HG03066 (cell line): ENCODE data around the gene MDK.

Experiments used
- ATAC-seq: cut with Tn5 transposase; IDR thresholded peaks from one replicate; pipeline ENCODE4 v1.9.1; 2021; ENCODE audit warnings: low read depth; ENCODE audit not compliant: unreplicated experiment

MDK gene

GRCh38 chr11:46347637-46348311 is 33.7 kb upstream of the MDK start:
- no peak for ATAC-seq

DNA sequence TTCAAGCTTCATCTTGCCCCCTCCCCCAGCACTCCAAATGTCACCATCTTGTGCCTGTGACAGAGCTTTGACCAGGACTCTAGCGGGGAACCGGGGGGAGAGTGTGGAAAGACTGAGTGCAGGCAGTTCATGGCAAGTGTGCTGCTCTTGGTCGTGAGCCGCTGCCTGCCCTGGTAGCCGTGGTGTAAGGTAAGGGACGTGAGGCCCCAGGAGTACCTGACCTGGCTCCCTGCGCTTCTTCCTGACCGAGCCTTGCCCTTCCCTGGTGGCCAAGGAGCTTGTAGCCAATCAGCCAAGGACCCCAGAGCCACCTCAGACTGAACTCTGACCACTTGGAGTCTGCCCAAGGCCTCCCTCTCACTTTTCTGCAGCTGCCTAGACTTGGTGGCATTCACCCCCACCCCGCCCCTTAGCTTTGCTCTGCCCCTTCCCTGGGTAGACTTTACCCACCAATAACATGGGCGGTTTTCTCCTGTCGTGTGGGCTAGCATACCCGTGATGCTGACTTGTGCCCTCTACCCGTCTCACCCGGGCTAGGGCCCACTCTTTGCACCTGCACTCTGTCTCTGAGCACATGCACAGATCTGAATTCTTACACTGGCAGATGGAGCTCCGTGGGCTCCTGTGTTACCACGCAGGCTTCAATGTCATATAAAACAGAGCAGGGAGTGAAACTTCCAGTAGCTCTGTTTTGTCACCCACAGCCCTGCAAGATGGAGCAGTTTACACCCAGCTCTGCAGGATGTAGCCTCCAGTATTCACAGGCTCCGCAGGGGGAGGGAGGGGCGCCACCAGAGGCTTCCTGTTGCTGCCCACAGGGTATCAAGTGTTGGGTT is 32.7 kb upstream of the MDK start:
- no peak for ATAC-seq

GRCh38 chr11:46350695-46351094 is 30.8 kb upstream of the MDK start:
- no peak for ATAC-seq

DNA sequence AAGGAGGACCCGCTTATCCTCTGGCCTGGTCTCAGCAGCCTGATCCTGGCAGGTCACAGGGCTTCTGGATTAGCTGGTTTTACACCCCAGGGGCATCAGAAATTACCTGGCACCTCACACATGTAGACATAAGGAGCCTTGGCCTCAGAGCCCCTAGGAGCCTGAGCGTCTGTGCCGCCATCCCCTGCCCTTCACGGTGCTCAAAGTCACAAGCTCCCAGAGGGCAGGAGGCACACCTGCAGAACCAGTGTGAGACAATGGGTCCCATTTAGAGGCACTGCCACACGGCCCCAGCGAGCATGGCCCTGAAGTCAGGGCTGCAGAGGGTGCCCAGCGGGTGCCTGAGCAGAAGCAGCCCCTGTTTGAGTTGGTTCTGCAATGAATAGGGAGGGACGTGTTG is 30.3 kb upstream of the MDK start:
- ATAC-seq = no peak

DNA sequence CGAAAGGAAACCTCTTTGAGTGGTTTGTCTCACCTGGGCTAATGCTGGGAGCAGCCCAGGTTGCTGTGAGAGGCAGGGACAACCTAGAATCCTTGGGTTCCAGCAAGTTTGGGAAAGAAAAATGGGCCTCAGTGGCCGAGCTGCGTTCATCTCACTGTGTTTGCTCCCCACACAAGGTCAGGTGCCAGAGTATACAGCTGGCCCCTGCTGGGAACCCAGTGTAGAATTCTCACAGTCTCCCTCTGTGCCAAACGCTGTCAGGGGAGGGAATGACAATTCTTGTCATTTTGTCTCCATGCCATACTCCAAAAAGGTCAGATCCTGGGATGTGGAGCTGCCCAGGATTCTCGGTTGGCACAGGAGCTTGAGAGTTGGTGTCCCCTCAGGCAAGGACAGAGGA is 29.9 kb upstream of the MDK start:
- no peak for ATAC-seq

DNA sequence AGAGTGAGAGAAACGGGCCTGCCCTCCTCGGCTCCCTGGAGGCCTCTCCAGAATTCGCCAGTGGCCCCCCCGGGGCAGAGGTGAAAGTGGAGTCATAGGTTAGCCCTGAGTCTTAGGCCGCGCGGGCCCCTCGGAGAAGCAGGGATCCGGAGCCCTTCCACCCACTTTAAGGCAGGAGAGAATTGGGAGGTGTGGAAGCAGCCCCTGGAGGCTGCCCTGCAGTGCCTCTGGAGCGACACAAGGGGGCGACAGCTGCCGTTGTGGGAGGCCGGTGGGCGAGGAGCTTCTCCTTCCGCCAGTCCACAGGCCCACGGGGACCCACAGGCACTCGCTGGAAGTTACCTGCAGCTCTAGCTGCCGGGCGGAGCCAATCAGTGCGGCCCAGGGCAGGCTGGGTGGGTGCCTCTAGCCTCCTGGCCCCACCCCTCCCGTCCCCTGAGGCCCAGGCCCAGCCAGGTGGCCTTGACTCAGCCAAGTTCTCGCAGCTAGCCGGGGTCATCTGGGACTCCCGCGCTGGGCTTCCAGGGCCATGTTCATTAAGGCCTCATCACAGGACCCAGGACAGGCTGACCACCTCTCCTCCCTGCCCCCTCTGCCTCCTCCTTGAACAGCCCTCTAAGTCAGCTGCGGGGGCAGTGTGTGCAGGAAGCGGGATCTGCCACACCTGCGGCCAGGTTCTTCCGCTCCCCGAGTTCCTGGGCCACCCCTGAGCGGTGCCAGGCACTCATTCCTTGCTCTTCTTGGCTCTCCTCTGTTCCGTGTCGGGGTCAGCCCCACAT is 29.2 kb upstream of the MDK start:
- ATAC-seq = no peak

DNA sequence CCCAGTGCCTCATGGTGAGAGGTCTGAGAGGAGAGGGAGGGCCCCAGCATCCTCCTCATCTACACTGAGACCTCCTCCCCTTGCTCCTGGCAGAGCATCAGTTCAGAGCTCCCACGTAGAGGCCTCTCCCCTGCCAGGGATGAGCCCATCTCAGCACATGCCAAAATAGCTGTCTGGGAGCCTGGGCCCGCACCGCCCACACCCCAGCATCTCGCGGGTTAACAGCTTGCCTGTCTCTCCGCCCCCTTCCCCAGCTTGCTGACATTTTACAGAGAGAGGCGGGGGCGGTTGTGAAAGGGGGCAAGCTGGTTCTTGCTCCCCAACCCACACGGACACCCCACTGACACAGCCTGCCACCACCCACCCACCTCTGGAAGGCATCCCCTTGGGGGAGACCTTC is 27.8 kb upstream of the MDK start:
- no peak for ATAC-seq

GRCh38 chr11:46356924-46357482 is 24.5 kb upstream of the MDK start:
- ATAC-seq = no peak

- no peak for ATAC-seq
These were observed 24.0 kb upstream of the MDK start for GRCh38 chr11:46357483-46357936.

GRCh38 chr11:46359953-46360352 is 21.5 kb upstream of the MDK start:
- ATAC-seq = no peak

DNA sequence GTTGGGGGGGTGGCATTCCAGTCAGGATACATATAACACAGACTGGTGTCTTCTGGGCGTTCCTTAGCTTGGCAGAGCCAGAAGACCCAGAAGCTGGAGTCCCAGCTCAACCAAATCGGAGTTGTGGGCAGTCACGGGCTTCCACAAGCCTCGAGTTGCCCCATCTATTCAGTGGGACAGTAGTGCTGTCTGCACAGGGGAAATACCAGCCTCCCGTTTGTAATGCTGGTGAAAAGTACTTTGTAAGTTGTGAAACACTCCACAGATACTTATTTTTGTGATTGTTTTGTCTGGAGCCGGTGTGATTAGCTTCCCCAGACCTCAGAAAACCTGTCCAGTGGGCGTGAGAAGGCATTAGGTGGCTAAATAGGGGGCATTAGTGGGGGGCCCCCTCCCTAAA is 20.6 kb upstream of the MDK start:
- ATAC-seq = no peak

- ATAC-seq = peak; percentile 95
These were observed 19.9 kb upstream of the MDK start for GRCh38 chr11:46361283-46362155.

GRCh38 chr11:46362156-46363030 is 19.1 kb upstream of the MDK start:
- no peak for ATAC-seq

- ATAC-seq = no peak
These were observed 18.4 kb upstream of the MDK start for GRCh38 chr11:46363031-46363407.

- no peak for ATAC-seq
These were observed 17.9 kb upstream of the MDK start for GRCh38 chr11:46363455-46364005.

DNA sequence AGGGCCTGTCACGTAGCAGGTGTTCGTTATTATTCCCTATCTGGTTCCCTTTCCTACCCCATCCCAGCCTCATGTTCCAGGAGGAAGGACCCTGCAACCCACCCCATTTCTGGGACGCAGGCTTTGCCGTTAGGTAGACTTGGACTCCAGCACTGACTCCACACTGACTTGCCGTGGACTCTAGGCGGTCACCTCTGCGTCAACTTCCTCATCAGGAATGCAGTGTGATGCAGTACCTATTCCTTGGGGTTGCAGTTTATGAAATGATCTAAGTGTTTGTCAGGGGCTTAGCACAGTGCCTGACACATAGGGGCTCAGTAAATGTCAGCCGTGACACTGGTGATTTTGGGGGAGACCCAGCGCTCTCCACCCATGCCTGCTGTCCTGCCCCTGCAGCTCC is 17.4 kb upstream of the MDK start:
- ATAC-seq = no peak

GRCh38 chr11:46364791-46365190 is 16.7 kb upstream of the MDK start:
- no peak for ATAC-seq

DNA sequence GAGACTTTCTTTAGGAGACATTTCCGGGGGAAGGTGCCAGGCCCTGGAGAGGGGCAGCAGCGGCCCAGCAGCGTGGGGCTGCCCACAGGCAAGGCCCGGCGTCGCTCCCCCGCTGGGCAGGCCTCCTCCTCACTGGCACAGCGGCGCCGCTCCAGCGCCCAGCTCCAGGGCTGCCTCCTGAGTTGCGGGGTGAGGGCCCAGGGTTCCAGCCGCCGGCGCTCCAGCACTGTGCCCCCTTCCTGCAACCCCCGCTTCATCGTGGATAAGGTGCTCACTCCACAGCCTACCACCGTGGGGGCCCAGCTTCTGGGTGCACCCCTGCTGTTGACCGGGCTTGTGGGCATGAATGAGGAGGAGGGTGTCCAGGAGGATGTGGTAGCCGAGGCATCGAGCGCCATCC is 15.2 kb upstream of the MDK start:
- ATAC-seq = no peak

GRCh38 chr11:46366661-46367161 is 14.8 kb upstream of the MDK start:
- ATAC-seq = no peak
